Suppressor macrophage treated with lipopolysaccharide for 1 hour (primary cell): Measurements from ENCODE around the gene TMED5.
A peak's percentile ranks its signal among the peaks of the same experiment; 100 is the strongest.
"Not testable (repeated sequence)": the region's sequence is repeated elsewhere in the genome, so short reads cannot be mapped to it uniquely, and the experiment has no call there.

Experiments
- DNase-seq, 3 donors: peaks; one replicate each; pipeline ENCODE4 v3.0.0-alpha.2; 2020 to 2022

Gene TMED5

DNA sequence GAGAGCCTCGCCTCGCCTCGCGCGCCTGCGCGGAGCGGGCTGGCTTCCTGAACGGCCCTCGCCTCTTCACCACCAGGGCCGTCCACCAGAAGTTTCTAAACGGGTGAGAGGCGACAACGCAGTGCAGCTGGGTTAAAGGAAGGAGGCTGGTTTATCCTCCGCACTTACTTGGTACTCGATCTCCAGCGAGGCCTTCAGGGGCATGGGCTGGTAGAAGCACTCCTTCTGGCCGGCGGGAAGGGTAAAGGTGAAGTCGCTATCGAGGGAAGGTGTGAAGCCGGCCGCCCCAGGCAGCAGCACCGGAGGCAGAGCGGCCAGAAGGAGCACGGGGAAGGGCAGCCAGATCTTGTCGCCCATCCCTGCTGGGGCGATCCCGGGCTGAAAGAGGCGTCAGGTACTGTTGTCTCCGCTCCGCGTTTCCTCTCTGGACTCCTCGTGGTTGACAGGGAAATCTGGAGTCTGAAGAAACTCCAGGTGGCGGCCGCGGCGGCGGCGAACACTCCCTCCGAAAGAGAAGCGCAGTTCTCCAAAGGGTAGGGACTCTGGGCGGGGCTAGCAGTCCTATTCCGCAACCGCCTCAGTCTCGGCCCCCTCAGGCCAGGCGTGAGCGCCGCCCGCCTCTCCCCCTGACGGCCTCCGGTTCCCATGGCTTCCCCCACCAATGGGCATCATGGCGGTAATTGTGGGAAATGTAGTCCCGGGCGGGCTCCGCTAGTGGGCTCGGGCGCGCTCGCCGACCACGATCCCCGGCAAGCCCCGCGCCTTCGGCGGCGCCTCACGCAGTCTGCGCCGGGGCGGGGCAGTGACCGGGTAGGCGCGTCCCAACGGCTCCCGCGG lies at the start of gene TMED5:
Gene TMED5 (minus strand): TSS at position 528 of the 837 bp plus-strand sequence. CDS start 171 bp downstream, at position 357.
- DNase-seq, result peak; percentile 99

DNA sequence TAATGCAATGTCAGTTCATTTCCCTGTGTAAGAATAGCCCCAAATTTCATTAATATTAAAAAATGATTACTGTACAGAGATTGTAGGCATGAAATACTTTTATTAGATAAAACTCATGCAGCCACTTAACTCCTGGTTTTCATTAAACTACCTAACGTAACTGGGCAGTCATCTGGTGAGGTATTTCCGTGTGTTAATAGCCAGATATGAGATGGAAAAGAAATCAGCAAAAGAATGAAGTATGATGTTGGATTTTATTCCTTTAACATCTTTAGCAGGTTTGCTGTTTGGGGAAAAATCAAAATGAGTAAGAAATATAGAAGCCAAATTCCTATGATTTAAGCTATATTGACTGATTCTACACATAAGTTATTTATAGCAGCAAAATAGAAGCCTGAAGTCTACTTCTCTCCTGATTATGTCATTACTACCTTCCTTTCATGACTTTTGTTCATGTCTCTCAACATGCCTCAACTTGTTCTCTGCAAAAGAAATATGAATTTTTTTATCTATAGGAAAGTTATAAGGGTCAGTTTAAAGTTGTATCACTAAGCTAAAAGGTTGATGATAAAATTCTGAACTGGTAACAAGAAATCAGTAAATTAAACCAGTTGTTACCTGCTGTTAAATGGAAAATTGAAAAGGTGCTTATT lies 42.9 kb upstream of the TMED5 start:
- no peak for DNase-seq

DNA sequence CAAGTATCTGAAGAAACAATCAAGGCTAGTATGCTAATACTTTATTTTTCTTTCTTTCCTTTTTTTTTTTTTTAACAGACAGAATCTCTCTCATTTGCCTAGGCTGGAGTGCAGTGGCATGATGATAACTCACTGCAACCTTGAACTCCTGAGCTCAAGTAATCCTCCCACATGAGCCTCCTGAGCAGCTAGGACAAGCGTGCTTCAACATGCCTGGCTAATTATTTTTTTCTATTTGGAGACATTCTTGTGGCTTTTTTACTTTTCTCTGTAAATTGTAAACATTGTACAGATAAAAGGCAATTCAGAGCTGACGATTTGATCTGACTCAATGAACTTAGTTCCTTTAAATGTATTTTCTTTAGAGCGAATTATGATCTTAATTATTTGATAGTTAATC lies 41.7 kb upstream of the TMED5 start:
- DNase-seq, result no peak

DNA sequence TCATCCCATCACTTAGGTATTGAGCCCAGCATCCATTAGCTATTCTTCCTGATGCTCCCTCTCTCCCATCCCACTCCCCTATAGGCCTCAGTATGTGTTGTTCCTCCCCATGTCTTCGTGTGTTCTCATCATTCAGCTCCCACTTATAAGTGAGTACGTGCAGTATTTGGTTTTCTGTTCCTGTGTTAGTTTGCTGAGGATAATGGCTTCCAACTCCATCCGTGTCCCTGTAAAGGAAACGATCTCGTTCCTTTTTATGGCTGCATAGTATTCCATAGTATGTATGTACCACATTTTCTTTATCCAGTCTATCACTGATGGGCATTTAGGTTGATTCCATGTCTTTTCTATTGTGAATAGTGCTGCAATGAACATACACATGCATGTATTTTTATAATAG lies 40.5 kb upstream of the TMED5 start:
- not testable (repeated sequence) for DNase-seq

DNA sequence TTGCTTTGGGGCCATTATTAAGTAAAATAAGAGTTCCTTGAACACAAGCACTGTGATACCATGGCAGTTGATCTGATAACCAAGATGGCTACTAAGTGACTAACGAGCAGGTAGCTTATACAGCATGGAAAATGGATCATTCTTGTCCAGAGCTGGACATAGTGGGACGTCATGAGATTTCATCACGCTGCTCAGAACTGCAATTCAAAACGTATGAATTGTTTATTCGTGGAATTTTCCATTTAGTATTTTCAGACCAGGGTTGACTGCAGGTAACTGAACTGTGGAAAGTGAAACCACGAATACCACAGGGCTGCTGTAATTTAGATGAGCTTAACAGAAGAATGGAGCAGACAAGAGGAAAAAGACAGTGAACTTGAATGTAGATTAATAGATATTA lies 39.2 kb upstream of the TMED5 start:
- no peak for DNase-seq

DNA sequence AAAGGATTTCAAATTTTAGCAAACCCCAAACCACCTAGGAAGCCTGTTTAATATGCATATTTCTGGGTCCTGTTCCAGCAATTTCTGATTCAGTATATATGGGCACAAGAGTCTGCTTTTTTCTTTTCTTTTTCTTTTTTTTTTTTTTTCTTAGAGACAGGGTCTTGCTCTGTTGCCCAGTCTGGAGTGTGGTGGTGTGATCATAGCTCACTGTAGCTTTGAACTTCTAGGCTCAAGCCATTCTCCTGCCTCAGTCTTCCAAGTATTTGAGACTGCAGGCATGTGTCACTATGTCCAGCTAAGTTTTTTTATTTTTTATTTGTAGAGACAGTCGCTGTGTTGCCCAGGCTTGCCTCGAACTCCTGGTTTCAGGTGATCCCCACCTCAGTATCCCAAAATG lies 35.1 kb upstream of the TMED5 start:
- no peak for DNase-seq

DNA sequence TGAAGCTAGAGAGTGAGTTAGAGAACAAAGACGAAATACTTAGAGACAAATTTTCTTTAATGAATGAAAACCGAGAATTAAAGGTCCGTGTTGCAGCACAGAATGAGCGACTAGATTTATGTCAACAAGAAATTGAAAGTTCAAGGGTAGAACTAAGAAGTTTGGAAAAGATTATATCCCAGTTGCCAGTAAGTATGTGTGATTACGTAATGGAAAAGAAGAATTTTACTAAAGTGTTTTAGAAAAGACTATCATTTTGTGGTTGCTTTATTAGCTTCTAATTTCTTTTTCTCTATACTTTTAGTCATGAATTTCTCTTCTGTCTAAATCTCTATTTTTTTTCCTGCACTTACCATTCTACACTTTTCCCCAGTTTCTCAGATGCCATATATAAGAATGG lies 27.0 kb upstream of the TMED5 start:
- no peak for DNase-seq

DNA sequence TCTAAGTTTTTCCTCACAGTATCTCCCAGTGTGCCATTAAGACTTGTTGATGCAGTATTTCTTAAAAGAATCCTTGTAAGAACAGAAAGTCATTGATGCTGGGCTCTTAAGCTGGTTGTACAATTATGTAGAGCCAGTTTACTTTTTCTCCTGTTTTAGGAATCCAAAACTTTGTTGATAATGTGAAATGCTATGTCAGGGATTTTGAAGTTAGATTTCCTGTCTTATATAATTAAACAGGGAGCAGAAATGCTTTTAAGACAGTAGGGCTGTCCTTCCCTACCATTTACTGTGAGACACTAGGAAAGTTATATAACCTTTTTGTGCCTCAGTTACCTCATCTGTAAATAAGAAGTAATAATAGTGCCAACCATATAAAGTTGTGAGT lies 26.3 kb upstream of the TMED5 start:
- DNase-seq, result no peak

DNA sequence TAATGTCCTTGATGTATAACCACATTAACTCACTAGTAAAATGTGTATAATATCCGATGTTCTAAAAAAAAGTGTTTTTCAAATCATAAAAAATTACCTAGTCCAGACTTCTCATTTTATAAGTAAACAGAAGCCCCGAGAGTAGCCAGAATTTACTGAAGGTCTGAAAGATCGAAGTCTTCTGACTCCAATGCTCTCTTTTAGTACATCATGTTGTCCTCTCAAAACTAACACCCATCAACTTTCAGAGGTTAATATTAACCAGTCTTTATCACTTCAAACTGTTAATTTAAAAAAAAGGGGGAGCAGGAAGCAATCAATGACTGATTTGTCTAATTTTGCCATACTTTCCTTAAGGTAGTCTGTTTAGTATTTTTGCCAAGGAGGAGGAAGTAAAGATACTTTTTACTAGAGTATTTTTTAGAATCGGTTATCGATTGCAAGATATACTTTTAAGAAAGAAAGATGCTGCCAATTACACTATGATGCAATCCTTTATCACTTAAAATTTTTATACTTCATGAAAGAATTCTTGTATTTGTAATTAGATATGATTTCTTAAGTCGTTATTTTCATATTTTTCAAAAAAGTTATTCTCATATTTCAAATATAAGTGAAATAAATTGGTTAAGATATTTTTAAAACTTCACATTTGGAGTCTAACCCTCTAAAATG lies 25.8 kb upstream of the TMED5 start:
- no peak for DNase-seq

DNA sequence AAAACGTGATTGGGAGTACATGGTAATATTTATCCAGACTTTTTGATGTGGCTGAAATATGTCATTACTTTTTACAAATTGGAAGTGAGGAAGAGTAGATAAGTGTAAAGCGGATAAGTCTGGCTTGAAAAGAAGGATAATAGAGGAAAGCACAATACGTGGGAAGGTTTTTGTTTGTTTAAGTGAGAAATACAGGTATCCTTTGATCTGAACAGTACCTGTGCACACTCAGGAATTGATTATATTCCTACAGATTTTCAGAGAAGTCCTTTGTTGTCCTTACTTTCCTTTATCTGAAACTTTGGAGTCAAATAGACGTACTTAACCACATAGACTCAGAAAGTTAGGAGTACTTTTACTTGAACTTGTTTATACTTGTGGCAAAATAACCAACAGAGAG lies 20.5 kb upstream of the TMED5 start:
- DNase-seq, result no peak

DNA sequence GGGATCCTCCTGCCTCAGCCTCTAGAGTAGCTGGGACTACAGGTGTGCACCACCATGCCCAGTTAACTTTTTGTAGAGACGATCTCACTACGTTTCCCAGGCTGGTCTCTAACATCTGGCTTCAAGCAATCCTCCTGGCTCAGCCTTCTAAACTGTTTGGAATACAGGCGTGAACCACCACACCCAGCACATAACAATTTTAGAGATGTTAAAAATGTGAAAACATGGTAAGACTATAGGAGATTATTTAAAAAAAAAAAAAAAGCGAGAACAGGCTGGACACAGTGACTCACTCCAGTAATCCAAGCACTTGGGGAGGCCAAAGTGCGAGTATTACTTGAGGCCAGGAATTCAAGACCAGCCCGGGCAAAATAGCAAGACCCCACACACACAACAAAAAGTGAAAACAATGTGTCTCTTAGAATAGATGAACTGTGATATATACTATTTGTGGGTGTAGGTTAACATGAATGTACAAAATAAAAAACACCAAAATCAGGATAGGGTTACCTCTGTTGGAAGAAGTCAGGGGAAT lies 19.9 kb upstream of the TMED5 start:
- no peak for DNase-seq

DNA sequence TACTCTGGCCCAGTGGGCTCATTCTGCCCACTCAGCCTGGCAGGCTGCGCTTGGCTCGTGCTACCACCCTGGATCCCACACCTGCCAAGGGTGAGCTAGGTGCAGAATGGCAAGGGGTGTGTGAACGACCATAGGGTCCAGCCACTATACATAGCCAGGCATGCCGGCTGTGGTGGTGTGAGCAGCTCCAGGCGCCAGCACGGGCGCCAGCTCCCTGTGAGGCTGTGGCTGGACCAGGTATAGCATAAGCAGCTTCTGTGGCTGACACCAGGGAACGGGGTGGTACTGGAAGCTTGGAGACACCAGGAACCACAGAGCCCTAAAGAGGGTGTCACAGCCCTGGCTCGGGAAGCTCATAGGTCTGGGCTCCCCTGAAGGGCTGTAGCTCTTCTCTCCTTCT lies 18.9 kb upstream of the TMED5 start:
- no peak for DNase-seq

DNA sequence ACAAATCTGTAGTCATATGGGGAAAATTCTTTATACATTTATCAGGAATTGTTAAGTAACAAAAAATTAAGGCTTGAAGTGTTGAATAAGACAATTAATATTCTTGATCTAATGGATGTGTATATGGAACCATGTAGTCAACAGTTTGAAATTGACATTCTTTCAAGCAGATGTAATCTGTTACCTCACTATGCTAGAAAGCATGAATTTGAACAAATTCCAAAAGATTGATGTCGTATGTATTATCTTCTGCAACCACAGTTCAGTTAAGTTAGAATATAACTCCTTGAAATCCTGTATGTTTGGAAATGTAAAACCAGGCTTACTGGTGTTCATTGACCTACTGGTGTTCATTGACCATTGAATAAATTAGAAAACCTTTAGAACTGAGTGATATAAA lies 16.4 kb upstream of the TMED5 start:
- no peak for DNase-seq

DNA sequence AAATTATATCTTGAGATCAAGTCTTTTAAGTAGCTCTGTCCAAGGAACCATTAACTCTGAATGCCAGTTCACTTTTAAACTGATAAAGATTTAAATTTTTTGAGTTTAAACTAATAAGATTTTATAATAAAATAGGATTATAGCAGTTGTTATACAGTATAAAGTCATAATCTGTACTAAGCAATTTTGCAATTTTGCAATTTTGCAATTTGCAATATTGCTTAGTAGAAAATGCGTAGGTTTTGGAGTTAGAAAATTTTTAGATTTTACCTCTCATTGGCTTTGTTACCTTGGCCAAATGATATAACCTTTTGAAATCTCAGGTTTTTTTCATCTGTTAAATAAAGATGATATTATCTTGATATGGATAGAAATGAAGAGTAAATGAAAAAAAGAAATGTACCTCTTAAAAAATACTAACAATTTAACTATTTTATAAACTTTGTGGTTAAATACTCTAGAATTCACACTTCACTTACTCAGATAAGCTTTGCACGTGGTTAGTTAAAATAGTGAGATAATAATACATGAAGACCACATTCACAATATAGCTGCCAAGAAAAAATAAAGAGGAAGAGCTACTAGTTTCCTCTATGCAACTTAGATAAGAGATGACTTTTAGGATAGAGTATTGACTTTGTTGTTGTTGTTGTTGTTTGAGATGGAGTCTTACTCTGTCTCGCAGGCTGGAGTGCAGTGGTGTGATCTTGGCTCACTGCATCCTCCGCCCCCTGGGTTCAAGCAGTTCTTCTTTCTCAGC lies 14.2 kb upstream of the TMED5 start:
- DNase-seq, result no peak

DNA sequence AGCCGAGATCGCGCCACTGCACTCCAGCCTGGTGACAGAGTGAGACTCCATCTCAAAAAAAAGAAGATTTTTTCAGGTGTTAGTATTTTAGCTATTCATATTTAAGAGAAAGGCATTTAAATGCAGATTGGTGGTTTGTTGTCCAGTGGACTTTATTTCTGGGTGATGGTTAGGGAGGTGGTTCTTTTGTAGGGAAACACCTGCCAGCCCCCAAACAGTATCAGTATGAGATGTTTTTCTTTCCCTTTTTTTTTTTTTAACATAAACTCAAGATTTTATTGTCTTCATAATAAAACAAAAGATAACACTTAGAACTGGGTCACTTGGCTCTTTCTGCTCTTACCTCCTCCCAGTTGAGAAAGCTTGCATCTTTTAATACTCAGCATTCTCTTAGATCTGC lies 10.2 kb upstream of the TMED5 start:
- no peak for DNase-seq

DNA sequence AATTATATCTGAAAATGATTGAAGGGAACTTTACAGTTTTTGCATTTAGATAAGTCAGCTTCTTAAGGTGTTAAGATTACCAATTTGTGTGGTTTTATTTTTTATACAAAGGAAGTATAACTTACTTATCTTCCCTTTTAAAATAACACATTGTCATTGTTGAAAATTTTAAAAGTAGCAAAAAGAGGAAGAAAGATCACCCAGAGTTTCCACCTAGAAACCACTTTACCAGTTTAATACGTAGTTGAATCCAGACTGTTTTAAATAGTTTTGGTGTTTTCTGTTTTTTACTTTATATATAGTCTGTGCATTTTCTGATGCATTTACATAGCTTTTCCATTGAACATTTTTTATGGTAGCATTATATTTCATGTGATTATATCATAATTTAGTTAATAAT lies 6.5 kb upstream of the TMED5 start:
- peak in 2 of 3 donors; percentile 24 to 34 for DNase-seq

DNA sequence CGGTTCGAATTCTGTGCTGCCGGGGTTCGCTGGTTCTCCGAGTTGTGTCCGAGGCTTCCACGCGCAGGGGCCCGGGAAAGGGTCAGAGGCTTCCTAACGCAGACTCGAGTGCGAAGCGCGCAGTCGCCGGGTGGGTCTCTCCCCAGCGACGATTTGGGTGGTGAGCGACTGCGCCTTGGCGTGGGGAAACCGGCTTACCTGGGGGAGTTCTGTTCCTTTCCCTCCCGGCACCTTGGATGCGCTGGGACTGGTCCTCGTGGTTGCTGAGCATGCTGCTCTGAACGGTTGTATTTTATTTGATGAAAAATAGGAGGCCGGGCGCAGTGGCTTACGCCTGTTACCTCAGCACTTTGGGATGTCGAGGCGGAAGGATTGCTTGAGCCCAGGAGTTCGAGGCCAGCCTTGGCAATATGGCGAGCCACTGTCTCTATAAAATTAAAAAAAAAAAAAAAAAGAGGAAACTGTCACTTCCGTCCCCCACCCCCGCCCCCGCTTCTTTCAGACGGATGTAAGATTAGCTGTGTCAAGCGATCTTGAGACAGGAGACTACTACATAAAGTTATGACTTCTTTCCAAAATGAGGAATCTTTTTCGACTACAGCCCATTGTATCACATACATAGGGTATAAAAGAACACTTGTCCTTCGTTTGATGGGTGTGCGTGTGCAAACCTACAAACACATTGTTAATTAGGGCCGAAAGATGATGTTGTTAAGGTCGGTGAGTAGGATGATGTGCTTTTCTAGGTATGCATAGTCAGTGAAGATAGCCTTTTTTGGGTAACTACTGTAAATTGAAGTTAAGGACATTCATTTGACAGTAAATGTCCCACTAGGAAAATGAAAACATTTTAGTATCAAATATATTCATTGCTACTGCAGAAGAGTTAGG lies 755 bp upstream of the TMED5 start, which contains the start of gene CCDC18:
Gene CCDC18 (plus strand): TSS at position 2 of the 891 bp plus-strand sequence. CDS start 2,638 bp downstream, outside the sequence.
- peak; percentile 77 to 84 (median 81) for DNase-seq

DNA sequence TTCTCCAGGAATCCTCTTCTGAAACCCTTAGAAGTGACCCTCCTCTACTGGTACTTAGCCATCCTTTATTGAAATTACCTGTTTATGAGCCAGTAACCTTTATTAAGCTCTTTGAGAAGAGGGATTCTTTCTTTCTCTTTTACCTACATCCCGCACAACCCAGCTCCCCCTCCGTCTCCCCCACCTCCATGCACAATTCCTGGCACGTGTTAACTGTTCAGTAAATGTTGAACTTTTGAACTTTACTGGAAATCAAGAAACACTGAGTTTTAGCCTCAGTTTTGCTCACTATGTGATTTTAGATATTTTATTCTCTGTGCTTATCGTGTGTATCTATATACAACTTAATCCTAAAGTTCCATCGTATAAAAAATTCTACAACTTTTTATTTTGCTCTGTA lies 1.8 kb downstream of the TMED5 start:
- DNase-seq, result peak in 1 of 3 donors; percentile 8

DNA sequence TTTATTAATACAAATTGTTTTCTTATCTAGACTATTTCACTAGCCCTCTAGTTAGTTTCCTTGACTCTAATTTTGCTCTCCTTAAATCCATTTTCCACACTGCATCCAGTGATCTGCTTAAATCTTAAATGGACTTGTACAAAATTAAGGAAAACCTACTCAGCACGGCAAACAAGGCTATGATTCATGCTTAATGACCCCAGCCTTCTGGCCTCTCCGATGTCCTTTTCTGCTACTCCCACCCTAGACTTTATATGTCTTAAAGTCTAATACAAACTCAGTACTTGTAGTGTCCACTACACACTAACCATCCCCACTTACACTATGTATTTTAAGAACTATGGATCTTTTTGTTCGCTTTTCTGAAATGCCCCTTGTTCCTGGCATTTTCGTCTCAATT lies 2.2 kb downstream of the TMED5 start:
- DNase-seq, result peak in 1 of 3 donors; percentile 33

DNA sequence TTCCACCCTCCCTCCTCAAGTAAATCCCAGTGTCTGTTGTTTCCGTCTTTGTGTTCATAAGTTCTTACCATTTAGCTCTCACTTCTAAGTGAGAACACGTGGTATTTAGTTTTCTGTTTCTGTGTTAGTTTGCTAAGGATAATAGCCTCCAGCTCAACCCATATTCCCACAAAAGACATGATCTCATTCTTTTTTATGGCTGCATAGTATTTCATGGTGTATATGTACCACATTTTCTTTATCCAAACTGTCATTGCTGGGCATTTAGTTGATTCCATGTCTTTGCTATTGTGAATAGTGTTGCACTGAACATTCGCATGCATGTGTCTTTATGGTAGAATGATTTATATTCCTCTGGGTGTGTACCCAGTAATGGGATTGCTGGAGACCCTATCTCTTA lies 5.6 kb downstream of the TMED5 start:
- not testable (repeated sequence) for DNase-seq

DNA sequence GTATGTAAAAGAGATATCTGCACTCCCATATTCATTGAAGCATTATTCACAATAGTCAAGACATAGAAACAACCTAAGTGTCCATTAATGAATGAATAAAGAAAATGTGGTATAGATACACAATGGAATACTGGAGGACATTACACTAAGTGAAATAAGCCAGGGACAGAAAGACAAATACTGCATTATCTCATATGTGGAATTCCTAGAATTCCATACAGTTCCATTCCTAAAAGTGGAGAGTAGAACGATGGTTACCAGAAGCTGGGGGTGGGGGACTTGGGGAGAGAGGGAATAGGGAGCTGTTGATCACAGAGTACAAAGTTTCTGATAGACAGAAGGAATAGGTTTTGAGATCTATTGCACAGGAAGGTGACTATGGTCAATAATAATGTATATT lies 7.4 kb downstream of the TMED5 start:
- DNase-seq, result no peak
